CD4-positive, alpha-beta memory T cell (primary cell): ENCODE data around the gene ADCY10. TPM values are rescaled to one million over a fixed set of nuclear protein-coding genes. Genes with fewer than 3 reads are reported as not detected.
A peak's percentile ranks its signal among the peaks of the same experiment; 100 is the strongest.
"Not testable (repeated sequence)": the region's sequence is repeated elsewhere in the genome, so short reads cannot be mapped to it uniquely, and the experiment has no call there.

Experiments
- CTCF ChIA-PET: fragments of 350-600 bp; sonication (Branson Sonifier 250); formaldehyde crosslinking; loops from one replicate; lab custom pipeline; 2021; ENCODE audit warnings: inconsistent platforms; ENCODE audit not compliant: partially characterized antibody; lab: Charles Lee
- POLR2A ChIA-PET: fragments of 350-600 bp; sonication (Branson Sonifier 250); formaldehyde crosslinking; loops from one replicate; lab custom pipeline; 2021; ENCODE audit not compliant: partially characterized antibody; lab: Charles Lee
- DNase-seq, 5 donors: peaks; one replicate each; pipeline versions ENCODE4 v3.0.0 to v3.0.0-alpha.2; 2020 to 2022; ENCODE audit warnings: mixed read lengths in 1 of 5
- H3K27ac ChIP-seq: one replicate; pipeline ENCODE4 v1.7.0; 2013; ENCODE audit warnings: low read depth, low read length
- H3K27me3 ChIP-seq: 2 replicates; pipeline ENCODE4 v1.7.0; 2013; ENCODE audit warnings: mild to moderate bottlenecking, low read length, moderate library complexity; ENCODE audit not compliant: insufficient read depth
- H3K36me3 ChIP-seq: 2 replicates; pipeline ENCODE4 v1.7.0; 2013; ENCODE audit warnings: mild to moderate bottlenecking, low read length, moderate library complexity; ENCODE audit not compliant: insufficient read depth
- H3K4me1 ChIP-seq: 2 replicates; pipeline ENCODE4 v1.7.0; 2013; ENCODE audit warnings: mild to moderate bottlenecking, low read length, moderate library complexity; ENCODE audit not compliant: insufficient read depth
- H3K4me3 ChIP-seq, 2 donors: one replicate each; pipeline ENCODE4 v1.7.0; 2013; ENCODE audit warnings: low read length in 2 of 2, mild to moderate bottlenecking in 1 of 2
- H3K9me3 ChIP-seq, 2 donors: one replicate each; pipeline ENCODE4 v1.7.0; 2013; ENCODE audit warnings: low read length in 2 of 2, control low read depth in 1 of 2; ENCODE audit not compliant: control insufficient read depth in 1 of 2
- H3K27ac Mint-ChIP-seq, 7 donors: one replicate each; pipeline ENCODE4 v1.8.0; 2020 to 2021; ENCODE audit warnings: mixed read lengths in 7 of 7, mild to moderate bottlenecking in 6 of 7, inconsistent platforms in 3 of 7, moderate library complexity in 3 of 7
- H3K27me3 Mint-ChIP-seq, 2 donors: one replicate each; pipeline ENCODE4 v1.8.0; 2020 to 2021; ENCODE audit warnings: mixed read lengths in 2 of 2
- H3K36me3 Mint-ChIP-seq, 2 donors: one replicate each; pipeline ENCODE4 v1.8.0; 2020 to 2021; ENCODE audit warnings: mixed read lengths in 2 of 2, inconsistent platforms in 1 of 2, mild to moderate bottlenecking in 1 of 2
- H3K4me1 Mint-ChIP-seq, 4 donors: one replicate each; pipeline ENCODE4 v1.8.0; 2020 to 2021; ENCODE audit warnings: mixed read lengths in 4 of 4, mild to moderate bottlenecking in 1 of 4
- H3K4me3 Mint-ChIP-seq, 8 donors: one replicate each; pipeline ENCODE4 v1.8.0; 2020 to 2021; ENCODE audit warnings: mixed read lengths in 8 of 8, mild to moderate bottlenecking in 7 of 8, moderate library complexity in 6 of 8, inconsistent platforms in 3 of 8
- H3K9me3 Mint-ChIP-seq, 8 donors: one replicate each; pipeline ENCODE4 v1.8.0; 2020 to 2021; ENCODE audit warnings: mixed read lengths in 8 of 8, mild to moderate bottlenecking in 5 of 8, inconsistent platforms in 3 of 8, moderate library complexity in 1 of 8
- intact Hi-C: fragments of 100-400 bp; cut with micrococcal nuclease; formaldehyde crosslinking; loops from one replicate; pipeline ENCODE4 v1.15.1; 2023
- polyA plus RNA-seq, 2 donors: library from polyadenylated mRNA; unstranded; fragments of 300-500 nt; fragmentation: Illumina TruSeq; gene quantifications; one replicate each; pipeline ENCODE4 v1.2.3, GENCODE V29; 2021
- total RNA-seq, 2 experiments: library from RNA; stranded (reverse); gene quantifications; one replicate each; pipeline ENCODE4 v1.2.3, GENCODE V29; 2021

ADCY10 gene
- total and polyA plus RNA-seq, 4 experiments from 2014 or later: 0.61 to 0.96 TPM; not detected in 2

DNA sequence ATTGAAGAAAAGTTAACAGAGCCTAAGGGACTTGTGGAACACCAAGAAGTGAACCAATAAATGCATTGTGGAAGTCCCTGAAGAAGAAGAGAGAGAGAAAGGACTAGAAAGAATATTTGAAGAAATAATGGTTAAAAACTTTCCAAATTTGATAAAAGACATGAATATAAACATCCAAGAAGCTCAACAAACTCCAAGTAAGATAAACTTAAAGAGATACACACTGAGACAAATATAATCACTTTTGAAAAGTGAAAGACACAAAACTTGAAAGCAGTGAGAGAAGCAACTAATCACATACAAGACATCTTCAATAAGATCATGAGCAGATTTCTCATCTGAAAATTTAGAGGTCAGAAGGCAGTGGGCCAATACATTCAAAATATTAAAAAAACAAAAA lies 101.0 kb downstream of the ADCY10 start:
- Mint-ChIP-seq H3K27ac (no peak overlapping the region), H3K36me3 (peaks cover 0 to 22% of the 10 kb centered on the region in 2 donors), H3K4me1 (peaks cover 0 to 3% (median 0%) of the 10 kb centered on the region in 4 donors), H3K9me3 (peaks cover 0 to 52% (median 34%) of the 10 kb centered on the region in 8 donors), H3K4me3 (no peak overlapping the region), H3K27me3 (peaks cover 4 to 10% of the 10 kb centered on the region in 2 donors)
- intact Hi-C loops: no loop called here
- ChIA-PET CTCF (no interaction called here), POLR2A (no interaction called here)
- DNase-seq: no peak
- H3K9me3 ChIP-seq: peaks cover 0 to 9% of the 10 kb centered on the region in 2 donors
- H3K27ac ChIP-seq: no peak overlapping the region
- H3K36me3 ChIP-seq: no peaks in the 10 kb centered on the region
- no peaks in the 10 kb centered on the region for H3K4me1 ChIP-seq
- no peaks in the 10 kb centered on the region for H3K27me3 ChIP-seq
- no peak overlapping the region for H3K4me3 ChIP-seq

GRCh38 chr1:167808690-167809089 lies 105.2 kb downstream of the ADCY10 start:
- Histone ChIP-seq H3K27ac (no peak overlapping the region), H3K36me3 (no peaks in the 10 kb centered on the region), H3K27me3 (no peaks in the 10 kb centered on the region), H3K4me1 (peaks cover 19% of the 10 kb centered on the region), H3K4me3 (no peak overlapping the region), H3K9me3 (no peaks in the 10 kb centered on the region)
- Mint-ChIP-seq H3K9me3 (peaks cover 0 to 27% (median 15%) of the 10 kb centered on the region in 8 donors), H3K36me3 (peaks cover 0 to 12% of the 10 kb centered on the region in 2 donors), H3K4me1 (peaks cover 17 to 27% (median 19%) of the 10 kb centered on the region in 4 donors), H3K4me3 (no peak overlapping the region), H3K27me3 (peaks cover 4 to 9% of the 10 kb centered on the region in 2 donors), H3K27ac (no peak overlapping the region)
- ChIA-PET CTCF (interaction anchor here (1.3 to 1.6 kb wide), 3 partner anchors 12 to 27 kb away, joined by 4 to 6 read pairs (median 5); no protein-coding TSS in a partner anchor), POLR2A (no interaction called here)
- intact Hi-C loops: no loop called here
- no peak for DNase-seq

GRCh38 chr1:167808104-167808503 lies 105.8 kb downstream of the ADCY10 start:
- Histone ChIP-seq H3K27me3 (no peaks in the 10 kb centered on the region), H3K4me1 (peaks cover 25% of the 10 kb centered on the region), H3K9me3 (no peaks in the 10 kb centered on the region), H3K36me3 (no peaks in the 10 kb centered on the region), H3K27ac (no peak overlapping the region), H3K4me3 (no peak overlapping the region)
- intact Hi-C loops: no loop called here
- no peak overlapping the region for H3K4me3 Mint-ChIP-seq
- H3K27me3 Mint-ChIP-seq: peaks cover 4 to 9% of the 10 kb centered on the region in 2 donors
- POLR2A ChIA-PET: interaction anchor here (1.2 to 1.5 kb wide), 2 partner anchors 128 to 254 kb away, joined by 3 to 6 read pairs; partner anchors contain the start of genes CREG1 and DCAF6
- DNase-seq: no peak
- peaks cover 21 to 33% (median 25%) of the 10 kb centered on the region in 4 donors for H3K4me1 Mint-ChIP-seq
- H3K27ac Mint-ChIP-seq: no peak overlapping the region
- peaks cover 0 to 9% of the 10 kb centered on the region in 2 donors for H3K36me3 Mint-ChIP-seq
- H3K9me3 Mint-ChIP-seq: peaks cover 0 to 21% (median 12%) of the 10 kb centered on the region in 8 donors
- CTCF ChIA-PET: interaction anchor here (1.3 to 1.6 kb wide), 4 partner anchors 11 to 27 kb away, joined by 3 to 6 read pairs (median 4); no protein-coding TSS in a partner anchor

GRCh38 chr1:167806676-167807075 lies 107.3 kb downstream of the ADCY10 start:
- H3K9me3 ChIP-seq, H3K27ac ChIP-seq, DNase-seq, H3K9me3 Mint-ChIP-seq, intact Hi-C loops, H3K4me3 ChIP-seq, H3K36me3 ChIP-seq, H3K27me3 Mint-ChIP-seq, H3K27ac Mint-ChIP-seq, H3K27me3 ChIP-seq, H3K36me3 Mint-ChIP-seq, H3K4me3 Mint-ChIP-seq: not testable (repeated sequence)
- peaks cover 23 to 34% (median 26%) of the 10 kb centered on the region in 4 donors for H3K4me1 Mint-ChIP-seq
- ChIA-PET POLR2A (interaction anchor here (1.5 kb wide), 1 partner anchor 129 kb away, joined by 6 read pairs; the partner anchor contains the start of gene DCAF6), CTCF (interaction anchor here (0.8 kb wide), 1 partner anchor 27 kb away, joined by 3 read pairs; no protein-coding TSS in a partner anchor)
- H3K4me1 ChIP-seq: peaks cover 26% of the 10 kb centered on the region

DNA sequence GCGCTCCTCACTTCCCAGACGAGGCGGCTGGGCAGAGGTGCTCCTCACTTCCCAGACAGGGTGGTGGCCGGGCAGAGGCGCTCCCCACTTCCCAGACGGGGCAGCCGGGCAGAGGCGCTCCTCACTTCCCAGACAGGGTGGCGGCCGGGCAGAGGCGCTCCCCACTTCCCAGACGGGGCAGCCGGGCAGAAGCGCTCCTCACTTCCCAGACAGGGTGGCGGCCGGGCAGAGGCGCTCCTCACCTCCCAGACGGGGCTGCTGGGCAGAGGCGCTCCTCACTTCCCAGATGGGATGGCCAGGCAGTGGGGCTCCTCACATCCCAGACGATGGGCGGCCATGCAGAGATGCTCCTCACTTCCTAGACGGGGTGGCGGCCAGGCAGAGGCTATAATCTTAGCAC lies 107.7 kb downstream of the ADCY10 start:
- H3K27me3 Mint-ChIP-seq, H3K9me3 ChIP-seq, H3K9me3 Mint-ChIP-seq, H3K4me3 Mint-ChIP-seq, H3K36me3 ChIP-seq, H3K36me3 Mint-ChIP-seq, H3K4me3 ChIP-seq, intact Hi-C loops, H3K27ac Mint-ChIP-seq, DNase-seq, POLR2A ChIA-PET, H3K27ac ChIP-seq, H3K27me3 ChIP-seq: not testable (repeated sequence)
- peaks cover 23 to 34% (median 26%) of the 10 kb centered on the region in 4 donors for H3K4me1 Mint-ChIP-seq
- CTCF ChIA-PET: interaction anchor here (0.8 kb wide), 1 partner anchor 27 kb away, joined by 3 read pairs; no protein-coding TSS in a partner anchor
- H3K4me1 ChIP-seq: peaks cover 26% of the 10 kb centered on the region

- peaks cover 23 to 34% (median 26%) of the 10 kb centered on the region in 4 donors for H3K4me1 Mint-ChIP-seq
- CTCF ChIA-PET: interaction anchor here (1.1 to 1.4 kb wide), 3 partner anchors 9 to 204 kb away, joined by 4 to 5 read pairs (median 5); partner anchors contain the start of gene MPZL1
- peaks cover 4 to 6% of the 10 kb centered on the region in 2 donors for H3K27me3 Mint-ChIP-seq
- peak overlapping the region; percentile 49 to 93 (median 62) for H3K27ac Mint-ChIP-seq
- peaks cover 26% of the 10 kb centered on the region for H3K4me1 ChIP-seq
- POLR2A ChIA-PET: interaction anchor here (1.1 to 1.3 kb wide), 2 partner anchors 90 to 131 kb away, joined by 3 to 5 read pairs; no protein-coding TSS in a partner anchor
- H3K4me3 Mint-ChIP-seq: peak overlapping the region in 6 of 8 donors; percentile 13 to 83 (median 60)
- H3K27ac ChIP-seq: no peak overlapping the region
- H3K4me3 ChIP-seq: no peak overlapping the region
- no peaks in the 10 kb centered on the region for H3K36me3 ChIP-seq
- peaks cover 0 to 3% (median 0%) of the 10 kb centered on the region in 8 donors for H3K9me3 Mint-ChIP-seq
- peak in 4 of 5 donors; percentile 37 to 46 (median 41) for DNase-seq
- no peaks in the 10 kb centered on the region for H3K27me3 ChIP-seq
- H3K36me3 Mint-ChIP-seq: no peaks in the 10 kb centered on the region
- H3K9me3 ChIP-seq: no peaks in the 10 kb centered on the region
- intact Hi-C loops: no loop called here
These were observed 108.8 kb downstream of the ADCY10 start for GRCh38 chr1:167805041-167805556.
